Uterus (tissue), 2 donors: ENCODE results near the gene RAB9A.
"Not testable (repeated sequence)": the region's sequence is repeated elsewhere in the genome, so short reads cannot be mapped to it uniquely, and the experiment has no call there.

Experiments used
- CTCF ChIP-seq, 4 experiments: fragments of 200-600 bp in 2 of 4; fragments of 450-650 bp in 2 of 4; sonication (generic) in 2 of 4; IDR thresholded peaks; one replicate each; pipeline ENCODE4 v1.5.1; 2016 to 2019; ENCODE audit warnings: antibody characterized with exemption in 4 of 4, mild to moderate bottlenecking in 2 of 4, moderate library complexity in 1 of 4
- POLR2A ChIP-seq, 2 donors: fragments of 450-650 bp; IDR thresholded peaks; one replicate each; pipeline ENCODE4 v1.6.1; 2016; ENCODE audit warnings: antibody characterized with exemption in 2 of 2, mild to moderate bottlenecking in 1 of 2, moderate library complexity in 1 of 2

- TF ChIP-seq CTCF, POLR2A (IDR thresholded peaks at IDR 0.05): not testable (repeated sequence)
These were observed 47.2 kb upstream of the RAB9A start for GRCh38 chrX:13641684-13642083.
